Glomerular visceral epithelial cell (primary cell): Measurements from ENCODE around the gene SPOCK3.
A peak's percentile ranks its signal among the peaks of the same experiment; 100 is the strongest.

Experiments used
- DNase-seq: peaks from one replicate; pipeline ENCODE4 v3.0.0-alpha.2; 2016; ENCODE audit errors: extremely low spot score

The SPOCK3 gene

DNA sequence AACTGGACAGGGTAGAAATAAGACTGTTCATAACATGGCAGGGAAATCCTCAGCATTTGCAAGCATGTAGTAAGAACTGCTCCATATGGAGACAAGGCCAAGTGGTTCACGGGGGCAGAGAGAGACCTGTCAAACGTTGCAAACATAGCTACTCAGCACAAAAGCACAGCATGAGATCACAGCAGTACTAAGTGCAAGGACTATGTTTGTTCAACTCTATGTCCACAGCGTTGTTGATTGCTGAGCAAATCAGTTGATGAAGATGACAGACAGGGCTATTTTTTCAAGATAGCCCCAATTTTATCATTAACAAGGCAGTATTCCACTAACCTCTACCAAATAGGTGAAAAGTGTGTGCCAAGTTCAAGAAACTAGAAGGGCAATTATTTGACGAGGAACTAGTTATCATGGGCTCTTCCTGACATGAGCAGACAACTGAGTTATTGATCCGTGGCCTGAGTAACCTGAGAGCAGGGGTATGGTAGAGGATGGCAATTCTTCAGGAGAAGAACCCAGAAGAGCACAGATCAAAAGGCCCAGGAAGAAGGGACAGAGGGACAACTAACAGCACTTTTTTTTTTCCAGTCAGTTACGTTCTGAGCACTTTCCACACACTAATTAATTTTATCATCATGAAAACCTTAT lies 57.4 kb downstream of the SPOCK3 start:
- no peak for DNase-seq

DNA sequence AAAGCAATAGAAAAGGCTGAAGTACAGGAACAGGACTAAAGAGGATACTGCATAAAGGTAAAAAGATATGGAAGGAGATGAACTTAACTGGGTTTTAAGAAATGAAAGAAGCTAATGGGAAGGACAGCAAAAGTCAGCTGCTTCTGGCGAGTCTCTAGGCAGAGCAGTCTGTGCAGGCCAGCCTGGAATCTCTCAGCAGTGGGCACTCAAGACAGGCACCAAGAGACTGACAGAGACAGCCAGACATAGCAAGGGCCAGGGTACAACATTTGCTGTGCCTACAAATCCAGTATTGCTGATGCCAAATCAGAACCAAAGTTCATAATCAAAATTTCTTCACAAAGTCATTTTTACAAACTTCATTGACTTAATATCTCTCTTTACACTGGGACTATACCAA lies 62.4 kb downstream of the SPOCK3 start:
- no peak for DNase-seq

DNA sequence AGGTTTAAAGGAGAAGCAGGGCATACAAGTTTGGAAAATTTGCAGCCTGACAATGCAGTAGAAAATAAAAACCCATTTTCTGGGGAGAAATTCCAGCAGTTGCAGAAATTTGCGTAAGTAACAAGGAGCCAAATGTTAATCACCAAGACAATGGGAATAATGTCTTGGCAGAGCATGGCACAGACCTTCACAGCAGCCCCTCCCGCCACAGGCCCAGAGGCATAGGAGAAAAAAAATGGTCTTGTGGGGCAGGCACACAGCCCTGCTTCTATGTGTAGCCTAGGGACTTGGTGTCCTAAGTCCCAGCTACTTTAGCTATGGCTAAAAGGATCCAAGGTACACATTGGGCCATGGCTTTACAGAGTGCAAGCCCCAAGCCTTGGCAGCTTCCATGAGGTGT lies 65.7 kb downstream of the SPOCK3 start:
- no peak for DNase-seq

DNA sequence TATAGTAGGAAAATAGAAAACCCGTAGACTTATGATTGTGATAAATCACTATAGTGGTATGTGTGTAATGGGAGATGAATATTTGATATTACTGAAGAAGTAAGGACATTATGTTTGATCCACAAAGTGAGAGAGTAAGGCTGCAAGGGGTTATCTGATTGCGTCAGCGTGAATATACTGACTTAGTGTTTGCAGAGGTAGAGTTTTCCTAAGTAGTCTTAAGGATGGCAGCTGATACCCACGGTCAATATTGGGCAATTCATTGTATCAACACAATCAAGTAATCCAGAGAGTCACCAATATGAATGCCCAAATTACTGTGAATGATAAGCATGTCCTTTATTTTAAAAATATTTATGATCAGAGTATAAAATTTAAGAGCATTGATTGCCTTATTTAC lies 83.7 kb downstream of the SPOCK3 start:
- DNase-seq: no peak

DNA sequence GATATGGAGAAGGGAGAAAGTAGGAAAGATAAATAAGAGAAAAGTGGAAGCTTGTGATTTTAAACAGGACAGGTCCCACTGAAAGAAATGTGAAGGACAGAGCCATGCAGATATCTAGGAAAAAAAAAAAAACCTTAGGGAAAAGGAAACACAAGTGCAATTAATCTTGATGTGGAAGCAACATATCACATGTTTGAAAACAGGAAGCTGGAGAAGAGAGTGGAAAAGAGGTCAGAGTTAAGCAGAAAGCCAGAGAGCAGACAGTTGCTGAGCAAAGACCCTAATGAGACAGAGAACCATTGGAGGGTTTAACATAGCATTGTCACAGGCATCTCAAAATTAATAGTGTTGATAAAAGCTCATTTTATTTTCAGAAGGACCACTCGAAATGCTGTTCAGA lies 89.7 kb downstream of the SPOCK3 start:
- no peak for DNase-seq

DNA sequence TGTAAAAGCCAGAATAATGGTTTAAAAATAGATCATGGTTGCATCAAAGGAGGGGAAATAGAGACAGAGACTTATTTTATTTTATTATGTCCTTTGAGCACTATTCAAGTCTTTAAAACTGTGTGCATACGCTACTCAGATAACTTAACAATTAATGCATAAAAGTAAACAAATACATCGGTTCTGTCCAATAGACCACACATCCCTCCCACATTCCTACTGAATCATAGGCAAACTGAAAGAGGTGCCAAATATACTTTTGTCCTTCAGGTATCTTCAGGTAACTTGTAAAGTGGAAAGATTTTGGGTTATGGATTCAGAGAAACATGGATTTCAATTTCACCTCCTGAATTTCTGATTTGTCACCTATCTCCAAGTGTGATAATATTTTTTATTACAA lies 91.3 kb downstream of the SPOCK3 start:
- no peak for DNase-seq

DNA sequence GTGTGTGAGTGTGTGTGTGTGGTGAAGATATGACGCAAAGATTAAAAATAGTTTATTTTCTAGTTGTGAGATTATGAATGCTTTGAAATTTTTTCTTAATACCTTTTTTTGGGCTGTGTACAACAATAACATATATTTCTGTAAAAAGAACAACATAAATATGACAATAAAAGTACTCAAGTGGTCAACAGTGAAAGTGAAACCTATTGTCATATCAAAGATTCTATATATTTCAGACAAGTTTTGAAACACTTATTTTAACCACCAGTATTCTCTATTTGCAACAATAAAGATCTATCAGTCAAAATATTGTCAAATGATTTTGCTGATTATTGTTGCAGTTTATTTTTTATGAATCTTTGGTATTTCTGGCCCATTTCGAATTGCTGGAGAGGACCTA lies 98.0 kb downstream of the SPOCK3 start:
- no peak for DNase-seq

DNA sequence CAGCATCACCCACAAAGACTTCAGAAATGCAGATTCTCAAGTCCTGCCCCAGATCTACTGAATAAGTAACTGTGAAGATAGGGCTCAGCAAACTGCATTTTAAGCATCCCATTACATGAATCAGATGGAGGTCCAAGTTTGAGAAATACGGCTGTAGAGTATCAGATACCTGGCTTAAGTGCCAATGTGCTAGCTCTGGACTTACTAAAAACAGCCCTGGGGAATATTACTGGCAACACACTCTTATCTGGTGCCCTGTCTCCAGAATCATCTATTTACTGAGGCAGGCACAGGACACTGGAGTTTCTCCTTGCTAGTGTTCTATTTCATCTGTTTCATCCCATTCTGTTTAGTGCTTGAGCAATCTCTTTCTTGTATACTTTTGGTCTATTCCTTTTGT lies 105.1 kb downstream of the SPOCK3 start:
- no peak for DNase-seq

DNA sequence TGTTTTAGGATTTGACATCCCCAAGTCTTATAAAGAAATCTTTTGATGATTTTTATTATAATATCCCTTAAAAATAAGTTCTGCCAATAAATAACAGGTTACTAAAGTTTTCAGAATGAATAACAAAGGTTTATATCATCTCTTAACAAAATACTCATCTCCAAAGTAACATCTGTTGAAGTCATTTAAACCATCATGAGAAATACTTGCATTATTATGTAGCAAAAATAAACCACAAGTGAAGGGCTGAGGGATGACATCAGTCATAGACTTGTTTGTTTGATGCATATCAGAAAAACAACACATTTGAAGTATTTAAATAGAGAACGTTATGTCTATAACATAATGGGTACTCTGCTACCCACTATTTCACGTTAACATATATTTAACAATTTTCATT lies 114.9 kb downstream of the SPOCK3 start:
- DNase-seq: no peak

DNA sequence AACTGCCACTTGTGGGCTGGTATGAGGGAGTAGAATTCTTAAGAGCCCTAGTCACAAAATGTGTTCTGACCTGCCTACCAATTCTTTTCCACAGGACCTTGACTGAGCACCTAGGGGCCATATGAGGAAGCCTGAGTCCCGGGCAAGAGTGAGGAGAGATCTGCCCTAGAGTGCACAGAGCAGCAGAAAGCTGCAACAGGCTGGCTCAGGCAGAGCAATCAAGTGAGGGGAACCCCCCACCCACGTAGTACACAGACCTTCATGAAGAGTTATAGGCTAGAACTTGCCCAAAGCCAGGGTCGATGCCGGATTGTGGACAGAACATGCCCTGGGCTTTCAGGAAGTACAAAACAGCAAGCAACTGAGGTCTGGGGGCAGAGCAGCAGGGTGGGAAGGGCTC lies 117.0 kb downstream of the SPOCK3 start:
- no peak for DNase-seq

DNA sequence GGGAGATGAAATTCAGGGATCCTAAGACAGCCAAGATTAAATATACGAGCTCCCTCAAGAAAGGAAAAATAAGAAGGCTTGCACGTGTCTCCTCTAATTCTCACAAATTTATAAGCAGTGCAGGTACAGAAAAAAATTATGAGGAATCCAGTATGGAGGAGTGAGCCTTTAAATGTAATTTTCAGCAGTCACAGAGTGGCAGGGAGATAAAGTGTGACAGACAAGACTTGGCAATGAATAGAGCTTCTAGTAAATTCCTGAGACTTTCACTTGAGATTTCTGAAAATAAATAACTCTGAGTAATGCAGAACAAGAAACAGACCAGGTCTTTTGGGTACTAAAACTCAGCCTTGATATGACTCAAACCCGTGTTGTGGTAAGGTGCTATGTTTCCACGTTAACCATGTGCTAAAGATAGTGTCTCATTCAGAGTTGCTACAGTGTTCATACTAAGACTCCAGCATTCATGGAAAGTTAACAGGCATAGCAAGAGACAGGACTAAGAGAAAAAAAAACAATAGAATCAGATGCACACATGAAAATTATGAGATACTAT lies 119.8 kb downstream of the SPOCK3 start:
- peak; percentile 28 for DNase-seq

DNA sequence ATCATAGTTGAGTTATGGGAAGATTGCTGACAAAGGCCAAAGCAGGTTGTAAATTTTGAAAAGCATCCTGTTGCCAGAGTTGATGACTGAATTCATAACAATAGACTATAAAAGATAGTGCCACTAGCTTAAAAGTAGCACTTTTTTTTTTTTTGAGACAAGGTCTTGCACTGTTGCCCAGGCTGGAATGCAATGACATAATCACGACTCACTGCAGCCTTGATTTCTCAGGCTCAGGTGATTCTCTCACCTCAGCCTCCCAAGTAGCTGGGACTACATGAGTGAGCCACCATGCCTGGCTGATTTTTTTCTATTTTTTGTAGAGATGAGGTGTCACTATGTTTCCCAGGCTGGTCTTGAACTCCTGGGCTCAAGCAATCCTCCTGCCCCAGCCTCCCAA lies 122.7 kb downstream of the SPOCK3 start:
- peak; percentile 48 for DNase-seq

DNA sequence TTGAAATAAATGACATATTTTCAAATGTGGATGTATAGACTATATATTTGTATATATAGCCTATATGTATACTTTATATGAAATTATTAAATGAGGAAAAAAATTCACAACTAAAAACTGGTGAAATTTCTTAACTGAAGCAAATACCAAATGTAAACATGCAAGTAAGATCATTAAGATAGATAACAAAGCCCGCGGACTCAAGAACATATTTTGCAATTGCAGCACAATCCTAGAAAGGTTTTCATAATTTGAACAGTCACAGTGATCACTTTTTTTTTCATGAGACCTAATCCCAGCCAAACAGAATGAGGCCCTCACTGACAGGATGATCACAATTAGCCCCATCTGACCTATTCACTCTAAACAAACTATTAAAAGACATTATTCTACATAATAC lies 123.2 kb downstream of the SPOCK3 start:
- no peak for DNase-seq

DNA sequence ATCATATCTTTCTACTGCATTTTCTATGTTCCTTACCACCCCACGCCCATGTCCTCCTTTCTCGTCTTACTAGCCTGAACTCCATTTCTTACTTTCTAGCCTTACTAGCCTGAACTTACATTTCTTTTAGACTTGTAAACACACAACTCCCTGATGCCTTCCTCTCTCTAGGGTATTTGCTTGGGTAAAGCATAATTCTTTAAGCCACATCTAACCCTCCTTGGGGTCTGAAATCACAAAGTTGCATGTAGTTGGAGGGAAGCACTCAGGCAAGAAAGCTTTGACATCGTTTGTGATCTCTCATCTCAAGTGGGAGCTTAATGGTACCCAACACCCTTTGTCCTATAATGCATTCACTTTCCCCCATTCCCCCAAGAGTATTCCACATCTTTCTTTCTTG lies 124.4 kb downstream of the SPOCK3 start:
- DNase-seq: no peak

DNA sequence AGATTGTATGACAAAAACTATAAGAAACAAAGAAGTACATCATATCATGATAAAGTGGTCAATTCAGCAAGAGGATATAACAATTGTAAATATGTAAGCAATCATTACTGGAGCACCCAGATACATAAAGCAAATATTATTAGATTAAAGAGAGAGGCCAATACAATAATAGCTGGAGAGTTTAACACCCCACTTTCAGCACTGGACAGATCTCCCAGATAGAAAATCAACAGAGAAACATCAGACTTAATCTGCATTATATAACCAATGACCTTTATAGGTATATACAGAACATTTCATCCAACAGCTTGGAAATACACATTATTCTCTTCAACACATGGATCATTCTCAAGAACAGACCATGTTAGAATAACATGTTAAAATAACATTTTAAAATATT lies 128.4 kb downstream of the SPOCK3 start:
- DNase-seq: no peak

DNA sequence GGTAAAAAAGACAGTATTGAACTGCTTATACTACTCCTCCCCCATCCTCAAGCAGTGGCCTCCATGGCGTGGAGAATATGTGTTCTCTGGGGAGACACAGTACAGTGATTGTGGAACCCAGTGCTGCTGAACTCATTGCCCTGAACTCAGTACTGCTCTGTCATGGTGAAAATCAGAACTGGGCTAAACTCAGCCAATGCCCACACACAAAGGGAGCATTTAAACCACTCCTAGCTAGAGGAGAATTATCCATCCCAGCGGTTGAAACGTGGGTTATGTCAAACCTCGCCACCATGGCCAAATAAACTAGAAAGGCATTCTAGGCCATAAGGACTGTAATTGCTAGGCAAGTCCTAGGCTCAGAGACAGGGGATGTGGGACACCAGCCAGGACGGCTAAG lies 131.8 kb downstream of the SPOCK3 start:
- no peak for DNase-seq

DNA sequence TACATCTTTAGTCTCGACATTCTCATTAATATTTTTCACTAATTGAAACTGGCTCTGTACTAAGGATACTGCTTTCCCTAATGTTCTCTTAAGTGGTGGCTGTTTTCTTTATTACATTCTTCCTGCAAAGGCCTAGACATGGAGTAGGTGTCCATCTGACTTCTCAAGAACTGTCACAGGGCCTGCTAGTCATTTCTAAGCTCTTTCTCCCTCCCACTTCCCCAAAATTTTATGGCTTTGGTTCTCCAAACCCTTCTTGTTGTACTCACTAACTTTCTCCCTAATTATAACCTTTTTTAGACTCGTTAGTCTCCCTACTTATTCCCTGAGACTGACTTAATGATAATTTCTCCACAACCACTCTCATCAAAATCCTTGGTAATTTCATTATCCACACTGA lies 133.3 kb downstream of the SPOCK3 start:
- DNase-seq: no peak

DNA sequence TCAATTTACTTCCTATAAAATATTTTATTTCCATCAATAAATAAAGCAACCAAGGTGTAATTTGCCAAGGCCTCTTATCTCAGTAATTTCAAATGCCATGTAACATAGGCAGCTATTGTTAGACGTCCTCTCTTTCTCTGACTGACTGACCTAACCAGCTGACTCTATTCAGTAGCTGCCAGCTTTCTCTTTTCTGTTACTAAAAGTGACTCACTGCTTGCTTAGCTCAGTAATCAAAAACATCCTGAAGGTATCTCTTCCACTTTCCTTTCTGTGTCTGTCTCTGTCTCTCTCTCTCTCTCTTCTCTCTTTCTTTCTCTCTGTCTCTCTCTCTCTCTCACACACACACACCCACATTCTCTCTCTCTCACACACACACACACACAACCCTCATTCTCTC lies 134.2 kb downstream of the SPOCK3 start:
- DNase-seq: peak; percentile 52

DNA sequence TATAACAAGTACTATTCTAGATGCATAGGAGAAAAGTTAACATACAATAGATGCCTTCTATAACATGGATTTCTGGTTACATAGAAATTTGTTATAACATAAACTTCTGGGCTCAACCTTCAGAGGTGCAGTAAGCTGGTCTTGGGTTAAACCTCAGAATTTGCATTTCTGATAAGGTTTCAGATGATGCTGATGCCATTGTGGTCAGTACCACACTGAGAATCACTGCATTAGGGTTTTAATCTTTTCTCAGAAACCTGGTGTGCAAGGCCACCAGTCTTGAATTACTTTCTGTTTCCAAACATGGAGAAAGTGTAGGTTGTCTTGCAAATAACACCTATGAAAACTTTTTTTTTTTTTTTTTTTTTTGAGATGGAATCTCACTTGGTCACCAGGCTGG lies 146.2 kb downstream of the SPOCK3 start:
- no peak for DNase-seq

DNA sequence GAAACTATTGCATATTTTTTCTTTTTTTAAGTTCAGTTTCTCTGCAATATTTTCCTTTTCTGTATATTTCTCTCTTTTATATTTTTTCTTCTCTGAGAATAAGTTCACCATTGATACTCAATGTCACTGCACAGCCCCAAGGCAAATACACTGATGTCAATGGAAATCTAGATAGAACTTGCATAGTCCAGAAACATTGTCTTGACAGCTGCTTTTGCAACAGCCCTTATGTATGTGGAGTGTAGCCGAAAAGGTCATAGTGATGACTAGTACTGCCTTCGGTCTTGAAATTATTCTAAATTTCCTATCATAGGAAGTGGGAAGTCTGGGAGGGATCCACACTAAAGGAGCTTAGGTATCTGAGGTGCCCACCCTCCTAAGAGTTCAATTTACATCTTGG lies 150.0 kb downstream of the SPOCK3 start:
- DNase-seq: no peak

DNA sequence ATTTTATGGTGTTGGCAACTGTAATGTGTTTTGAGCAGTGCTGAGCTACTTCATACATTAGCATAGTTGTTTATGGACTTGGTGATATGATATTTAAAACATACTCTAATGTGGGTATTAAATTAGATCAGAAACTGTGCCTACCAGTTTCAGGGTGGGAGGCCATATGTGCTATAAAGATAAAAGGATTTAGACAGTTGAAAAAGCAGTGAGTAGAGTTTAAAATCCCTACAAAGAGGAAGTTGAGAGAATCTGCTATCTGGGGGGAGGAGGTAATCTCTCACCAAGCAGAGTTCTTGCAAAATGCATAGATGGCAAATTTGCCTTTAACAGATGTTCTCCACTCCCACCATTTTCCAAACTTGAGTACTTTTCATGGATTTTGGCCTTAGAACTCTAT lies 154.5 kb downstream of the SPOCK3 start:
- no peak for DNase-seq

DNA sequence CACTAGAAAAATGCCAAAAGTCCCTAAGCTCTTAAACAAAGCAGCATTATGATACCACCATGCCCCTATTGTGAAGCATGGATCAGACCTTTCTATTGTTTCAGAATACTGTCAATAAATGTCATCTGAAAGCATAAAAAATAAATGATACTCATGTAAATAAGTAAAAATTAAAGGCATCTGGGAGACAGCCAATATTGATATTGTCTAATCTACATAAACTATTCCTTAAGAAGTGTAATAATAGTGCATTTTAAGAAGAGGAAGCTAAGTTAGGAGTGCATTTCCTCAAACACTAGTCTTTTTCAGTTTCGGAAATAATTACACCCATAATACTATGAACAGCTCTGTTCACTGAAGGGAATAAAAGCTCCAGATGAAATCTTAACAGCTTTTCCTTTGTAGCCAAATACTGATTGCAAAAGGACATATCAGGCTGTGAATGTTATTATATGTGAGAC lies 181.6 kb downstream of the SPOCK3 start:
- DNase-seq: no peak

DNA sequence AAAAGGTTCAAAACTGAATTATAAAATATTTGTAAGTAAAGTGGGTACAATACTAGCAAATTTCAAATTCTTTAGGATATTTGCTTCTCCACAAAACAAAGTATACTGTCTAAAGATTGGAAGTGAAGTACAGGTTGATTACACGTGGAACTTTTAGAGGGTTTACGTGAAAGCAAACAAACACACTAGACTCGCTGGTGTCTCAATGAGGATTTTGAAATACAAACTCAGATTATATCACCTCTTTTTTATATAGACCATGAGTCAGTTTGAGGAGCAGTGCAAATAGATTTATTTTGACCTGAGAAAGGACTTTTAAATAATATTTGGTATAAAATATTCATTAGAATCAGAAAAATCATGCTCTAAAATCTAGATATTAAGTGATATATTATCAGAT lies 185.0 kb downstream of the SPOCK3 start:
- DNase-seq: no peak

DNA sequence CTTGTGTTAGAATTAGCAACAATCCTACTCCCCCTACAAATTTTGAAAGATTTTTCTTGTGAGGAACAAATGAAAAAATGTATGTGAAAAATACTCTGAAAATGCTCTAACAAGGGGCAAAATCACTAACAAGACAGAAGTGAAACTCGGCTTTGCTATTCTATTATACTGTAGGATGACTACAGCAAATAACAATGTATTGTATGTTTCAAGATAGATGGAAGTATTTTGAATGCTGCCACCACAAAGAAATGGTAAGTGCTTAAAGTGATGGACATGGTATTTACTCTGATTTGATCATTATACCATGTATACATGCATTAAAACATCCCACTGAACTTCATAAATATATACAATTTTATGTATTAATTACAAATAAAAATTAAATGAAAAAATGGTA lies 192.8 kb downstream of the SPOCK3 start:
- DNase-seq: no peak
